Breast epithelium (tissue), 4 donors: ENCODE measurements around the gene LTB4R2. TPM values are rescaled to one million over a fixed set of nuclear protein-coding genes. Genes with fewer than 3 reads are reported as not detected.

Source experiments
- DNase-seq, 2 donors: peaks; one replicate each; pipeline ENCODE4 v3.0.0-alpha.2; 2019; ENCODE audit warnings: low spot score in 2 of 2
- H3K27ac ChIP-seq, 2 donors: fragments of 200-600 bp; sonication (generic) in 1 of 2; one replicate each; pipeline ENCODE4 v1.5.1; 2016 to 2019; ENCODE audit warnings: mild to moderate bottlenecking in 1 of 2
- H3K27me3 ChIP-seq, 2 donors: fragments of 200-600 bp; sonication (generic) in 1 of 2; one replicate each; pipeline versions ENCODE4 v1.5.1 to v1.6.0; 2017 to 2019; ENCODE audit warnings: control low read depth in 1 of 2, mild to moderate bottlenecking in 1 of 2
- H3K36me3 ChIP-seq: fragments of 200-600 bp; one replicate; pipeline ENCODE4 v1.5.1; 2019
- H3K4me1 ChIP-seq, 2 donors: fragments of 200-600 bp; sonication (generic); one replicate each; pipeline ENCODE4 v1.5.1; 2016 to 2019; ENCODE audit warnings: control low read depth in 1 of 2
- H3K4me3 ChIP-seq, 3 donors: fragments of 200-600 bp; sonication (generic); 1 replicate in 2 of 3; 2 replicates in 1 of 3; pipeline ENCODE4 v1.5.1; 2016 to 2019; ENCODE audit warnings: mild to moderate bottlenecking in 3 of 3, moderate library complexity in 2 of 3
- H3K9me3 ChIP-seq, 2 donors: fragments of 200-600 bp; sonication (generic) in 1 of 2; one replicate each; pipeline ENCODE4 v1.5.1; 2016 to 2019; ENCODE audit warnings: control low read depth in 1 of 2
- CTCF ChIP-seq, 3 donors: fragments of 450-650 bp; IDR thresholded peaks; one replicate each; pipeline ENCODE4 v1.5.1; 2016 to 2017; ENCODE audit warnings: antibody characterized with exemption in 3 of 3, mild to moderate bottlenecking in 3 of 3, moderate library complexity in 3 of 3
- POLR2A ChIP-seq: fragments of 450-650 bp; IDR thresholded peaks from one replicate; pipeline ENCODE4 v1.6.1; 2016; ENCODE audit warnings: antibody characterized with exemption, mild to moderate bottlenecking, moderate library complexity
- POLR2AphosphoS5 ChIP-seq, 3 donors: sonication (generic); formaldehyde crosslinking; IDR thresholded peaks; one replicate each; pipeline ENCODE4 v1.6.1; 2017; ENCODE audit warnings: antibody characterized with exemption in 3 of 3
- intact Hi-C: fragments of 100-400 bp; cut with DNase I; formaldehyde crosslinking; loops from one replicate; pipeline ENCODE4 v1.15.1; 2023; ENCODE audit warnings: low total_unique reads
- total RNA-seq, 3 donors: library from RNA; depleted of rRNA; stranded (reverse); fragments of >200 nt; gene quantifications; one replicate each; pipeline ENCODE4 v1.1.0, GENCODE V29; 2016

The LTB4R2 gene
- total RNA-seq, 3 donors from 2014 or later: 8.5 to 11.1 (median 9.4) TPM

GRCh38 chr14:24321212-24321975, 11.5 kb downstream of the LTB4R2 start:
- no peak overlapping the region for H3K27ac ChIP-seq
- H3K27me3 ChIP-seq: no peaks in the 10 kb centered on the region
- no peaks in the 10 kb centered on the region for H3K36me3 ChIP-seq
- H3K9me3 ChIP-seq: no peaks in the 10 kb centered on the region
- intact Hi-C loops: no loop called here
- peaks cover 0 to 1% of the 10 kb centered on the region in 2 donors for H3K4me1 ChIP-seq
- TF ChIP-seq POLR2AphosphoS5 (IDR thresholded peaks at IDR 0.05): no peak
- no peak for TF ChIP-seq POLR2A
- TF ChIP-seq CTCF (IDR thresholded peaks at IDR 0.05): no peak
- no peak overlapping the region for H3K4me3 ChIP-seq
- DNase-seq: no peak

- Histone ChIP-seq H3K4me1 (no peaks in the 10 kb centered on the region), H3K4me3 (no peak overlapping the region), H3K27me3 (no peaks in the 10 kb centered on the region), H3K36me3 (no peaks in the 10 kb centered on the region), H3K27ac (no peak overlapping the region), H3K9me3 (no peaks in the 10 kb centered on the region)
- intact Hi-C loops: no loop called here
- DNase-seq: no peak
- TF ChIP-seq CTCF (IDR thresholded peaks at IDR 0.05) (no peak), POLR2A (no peak), POLR2AphosphoS5 (IDR thresholded peaks at IDR 0.05) (no peak)
Measured at GRCh38 chr14:24322672-24323071, 12.7 kb downstream of the LTB4R2 start.

- intact Hi-C loops: no loop called here
- no peaks in the 10 kb centered on the region for H3K27me3 ChIP-seq
- no peak overlapping the region for H3K4me3 ChIP-seq
- H3K4me1 ChIP-seq: no peaks in the 10 kb centered on the region
- no peaks in the 10 kb centered on the region for H3K9me3 ChIP-seq
- no peaks in the 10 kb centered on the region for H3K36me3 ChIP-seq
- no peak overlapping the region for H3K27ac ChIP-seq
- TF ChIP-seq POLR2A (no peak), POLR2AphosphoS5 (IDR thresholded peaks at IDR 0.05) (no peak), CTCF (IDR thresholded peaks at IDR 0.05) (no peak)
- no peak for DNase-seq
Measured at GRCh38 chr14:24323341-24323740, 13.4 kb downstream of the LTB4R2 start.

- Histone ChIP-seq H3K27ac (no peak overlapping the region), H3K36me3 (no peaks in the 10 kb centered on the region), H3K9me3 (no peaks in the 10 kb centered on the region), H3K4me1 (no peaks in the 10 kb centered on the region), H3K4me3 (no peak overlapping the region), H3K27me3 (no peaks in the 10 kb centered on the region)
- TF ChIP-seq CTCF (IDR thresholded peaks at IDR 0.05) (no peak), POLR2AphosphoS5 (IDR thresholded peaks at IDR 0.05) (no peak), POLR2A (no peak)
- DNase-seq: no peak
- intact Hi-C loops: no loop called here
Measured at GRCh38 chr14:24324024-24324423, 14.1 kb downstream of the LTB4R2 start.

GRCh38 chr14:24325041-24325530, 15.1 kb downstream of the LTB4R2 start:
- DNase-seq: no peak
- intact Hi-C loops: no loop called here
- Histone ChIP-seq H3K4me3 (no peak overlapping the region), H3K36me3 (no peaks in the 10 kb centered on the region), H3K4me1 (no peaks in the 10 kb centered on the region), H3K27me3 (no peaks in the 10 kb centered on the region), H3K27ac (no peak overlapping the region), H3K9me3 (no peaks in the 10 kb centered on the region)
- TF ChIP-seq POLR2A: no peak
- TF ChIP-seq CTCF (IDR thresholded peaks at IDR 0.05): no peak
- TF ChIP-seq POLR2AphosphoS5 (IDR thresholded peaks at IDR 0.05): no peak
